Measurements from ENCODE around the gene ETS2.

ETS2 gene

GRCh38 chr21:38780879-38781278 is 24.9 kb upstream of the ETS2 start:
- no peaks in the 10 kb centered on the region for H3K36me3 ChIP-seq
- peaks cover 7% of the 10 kb centered on the region for H3K9me3 ChIP-seq
- H3K4me3 ChIP-seq (ENCODE audit: low read depth in 1 of 2, low read length in 1 of 2) = no peak overlapping the region
- no peaks in the 10 kb centered on the region for H3K27me3 ChIP-seq
- H3K27ac ChIP-seq = no peak overlapping the region
- no peaks in the 10 kb centered on the region for H3K4me1 ChIP-seq (ENCODE audit: control insufficient read depth in 1 of 2, insufficient read depth in 1 of 2, low read depth in 1 of 2, low read length in 1 of 2)
- no peak for TF ChIP-seq CTCF (IDR thresholded peaks at IDR 0.05)

GRCh38 chr21:38784458-38785266 is 21.1 kb upstream of the ETS2 start:
- no peaks in the 10 kb centered on the region for H3K4me1 ChIP-seq (ENCODE audit: control insufficient read depth in 1 of 2, insufficient read depth in 1 of 2, low read depth in 1 of 2, low read length in 1 of 2)
- no peak for TF ChIP-seq CTCF (IDR thresholded peaks at IDR 0.05)
- H3K4me3 ChIP-seq (ENCODE audit: low read depth in 1 of 2, low read length in 1 of 2) = no peak overlapping the region
- peaks cover 7% of the 10 kb centered on the region for H3K9me3 ChIP-seq
- no peak overlapping the region for H3K27ac ChIP-seq
- H3K27me3 ChIP-seq = no peaks in the 10 kb centered on the region
- H3K36me3 ChIP-seq = no peaks in the 10 kb centered on the region

- no peak for TF ChIP-seq CTCF (IDR thresholded peaks at IDR 0.05)
- no peak overlapping the region for H3K27ac ChIP-seq
- peaks cover 7% of the 10 kb centered on the region for H3K9me3 ChIP-seq
- no peak overlapping the region for H3K4me3 ChIP-seq (ENCODE audit: low read depth in 1 of 2, low read length in 1 of 2)
- no peaks in the 10 kb centered on the region for H3K36me3 ChIP-seq
- no peaks in the 10 kb centered on the region for H3K4me1 ChIP-seq (ENCODE audit: control insufficient read depth in 1 of 2, insufficient read depth in 1 of 2, low read depth in 1 of 2, low read length in 1 of 2)
- H3K27me3 ChIP-seq = no peaks in the 10 kb centered on the region
These were observed 20.2 kb upstream of the ETS2 start for GRCh38 chr21:38785483-38785882.

- Histone ChIP-seq H3K9me3 (peaks cover under 1% of the 10 kb centered on the region), H3K27me3 (no peaks in the 10 kb centered on the region), H3K4me1 (ENCODE audit: control insufficient read depth in 1 of 2, insufficient read depth in 1 of 2, low read depth in 1 of 2, low read length in 1 of 2) (no peaks in the 10 kb centered on the region), H3K36me3 (no peaks in the 10 kb centered on the region), H3K4me3 (ENCODE audit: low read depth in 1 of 2, low read length in 1 of 2) (no peak overlapping the region), H3K27ac (no peak overlapping the region)
- no peak for TF ChIP-seq CTCF (IDR thresholded peaks at IDR 0.05)
These were observed 18.7 kb upstream of the ETS2 start for GRCh38 chr21:38787016-38787415.

GRCh38 chr21:38787461-38788274 is 18.1 kb upstream of the ETS2 start:
- H3K36me3 ChIP-seq = no peaks in the 10 kb centered on the region
- no peak for TF ChIP-seq CTCF (IDR thresholded peaks at IDR 0.05)
- H3K9me3 ChIP-seq = no peaks in the 10 kb centered on the region
- no peak overlapping the region for H3K4me3 ChIP-seq (ENCODE audit: low read depth in 1 of 2, low read length in 1 of 2)
- H3K4me1 ChIP-seq (ENCODE audit: control insufficient read depth in 1 of 2, insufficient read depth in 1 of 2, low read depth in 1 of 2, low read length in 1 of 2) = no peaks in the 10 kb centered on the region
- no peak overlapping the region for H3K27ac ChIP-seq
- no peaks in the 10 kb centered on the region for H3K27me3 ChIP-seq
